ENCODE data around the gene SAE1. TPM values are rescaled to one million over a fixed set of nuclear protein-coding genes. Genes with fewer than 3 reads are reported as not detected.

SAE1 gene
- total RNA-seq, 1 experiment from 2014 or later, result 234 TPM

DNA sequence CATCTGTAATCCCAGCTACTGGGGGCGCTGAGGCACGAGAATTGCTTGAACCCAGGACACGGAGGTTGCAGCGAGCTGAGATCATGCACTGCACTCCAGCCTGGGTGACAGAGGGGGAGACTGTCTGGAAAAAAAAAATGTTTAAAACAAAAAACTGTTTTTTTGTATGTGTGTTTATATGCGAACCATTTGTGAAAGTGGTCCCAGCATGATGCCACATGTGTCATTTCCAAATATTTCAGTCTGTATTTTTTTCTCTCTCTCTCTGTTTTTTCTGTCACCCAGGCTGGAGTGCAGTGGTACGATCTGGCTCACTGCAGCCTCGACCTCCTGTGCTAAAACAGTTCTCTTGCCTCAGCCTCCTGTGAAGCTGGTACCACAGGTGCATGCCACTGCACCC, 37.4 kb downstream of the SAE1 start:
- no peaks in the 10 kb centered on the region for H3K9me3 Mint-ChIP-seq
- Histone ChIP-seq H3K9ac (ENCODE audit: extremely low read depth, insufficient read length, low read length) (no peak overlapping the region), H4K91ac (ENCODE audit: insufficient read length, low read depth, low read length) (no peak overlapping the region), H4K8ac (replicated peaks; ENCODE audit: insufficient read length, low read depth, low read length) (no peak overlapping the region), H3K56ac (ENCODE audit: insufficient read length, low read depth, low read length) (no peak overlapping the region), H3K4ac (ENCODE audit: low read depth, low read length) (no peak overlapping the region), H3K79me1 (ENCODE audit: insufficient read depth, low read depth, low read length, poor library complexity, severe bottlenecking) (no peaks in the 10 kb centered on the region), H3K27ac (ENCODE audit: insufficient read length, low read depth, low read length) (no peak overlapping the region), H3K23ac (ENCODE audit: insufficient read length, low read depth, low read length) (no peak overlapping the region), H2BK15ac (ENCODE audit: low read depth, low read length) (no peak overlapping the region), H2BK5ac (ENCODE audit: insufficient read length, low read length) (no peak overlapping the region), H3K27me3 (ENCODE audit: insufficient read depth, low read length) (no peaks in the 10 kb centered on the region), H3K23me2 (ENCODE audit: insufficient read length, low read depth, low read length, poor library complexity, severe bottlenecking) (no peaks in the 10 kb centered on the region), H2BK20ac (ENCODE audit: low read depth, low read length, poor library complexity, severe bottlenecking) (no peak overlapping the region), H3T11ph (ENCODE audit: low read length) (no peak overlapping the region), H4K20me1 (ENCODE audit: control insufficient read depth, insufficient read depth, insufficient read length) (no peaks in the 10 kb centered on the region), H3K14ac (ENCODE audit: insufficient read depth, low read length) (no peak overlapping the region), H2BK120ac (ENCODE audit: low read depth, low read length, poor library complexity, severe bottlenecking) (no peak overlapping the region), H2BK12ac (ENCODE audit: insufficient read length, low read depth, low read length) (no peak overlapping the region), H3K9me3 (ENCODE audit: control insufficient read depth, low read depth, low read length) (no peaks in the 10 kb centered on the region), H3K4me1 (ENCODE audit: insufficient read depth, low read length) (no peaks in the 10 kb centered on the region), H4K5ac (ENCODE audit: insufficient read length, low read depth, low read length) (no peak overlapping the region), H3K4me2 (ENCODE audit: insufficient read depth, insufficient read length, low read length) (no peak overlapping the region), H3K79me2 (ENCODE audit: insufficient read depth, low read length) (0 out of 2 replicates have a peak, but pooled peaks cover 2% of the 10 kb centered on the region), H2AFZ (ENCODE audit: low read length) (no peak overlapping the region), H2AK5ac (ENCODE audit: insufficient read length, low read length) (no peak overlapping the region), H3K18ac (ENCODE audit: insufficient read length, low read depth, low read length) (no peak overlapping the region)
- H3K4me3 Mint-ChIP-seq, result no peak overlapping the region
- H3K27me3 Mint-ChIP-seq (ENCODE audit: low read depth), result no peaks in the 10 kb centered on the region
- peak overlapping the region in 1 of 3 experiments; percentile 69; a peak in 2 of 7 replicates for H3K27ac Mint-ChIP-seq
- no CpG with 5 or more reads among the region's 7 CpGs for WGBS (ENCODE audit: extremely low coverage, insufficient read length, low lambda C conversion rate)
- peaks cover 32 to 71% (median 58%) of the 10 kb centered on the region in 3 experiments; a peak in 6 of 7 replicates for H3K36me3 Mint-ChIP-seq (ENCODE audit: insufficient read depth in 1 of 3, low read depth in 3 of 3)
- H3K4me1 Mint-ChIP-seq, result no peaks in the 10 kb centered on the region
- no peak for DNase-seq
- TF ChIP-seq CTCF (conservative IDR thresholded peaks at IDR 0.05), result no peak

Data from H9 (cell line).